Measurements from ENCODE around the gene TMBIM4.

Gene TMBIM4

GRCh38 chr12:66111605-66112004, 58.2 kb downstream of the TMBIM4 start:
- DNase-seq (ENCODE audit: insufficient read length, low spot score): no peak
- FAIRE-seq: no peak
- TF ChIP-seq POLR2A (IDR thresholded peaks at IDR 0.05; ENCODE audit: low read depth, low read length): no peak

- no peak for FAIRE-seq
- DNase-seq (ENCODE audit: insufficient read length, low spot score): no peak
- no peak for TF ChIP-seq POLR2A (IDR thresholded peaks at IDR 0.05; ENCODE audit: low read depth, low read length)
Measured at GRCh38 chr12:66109056-66109455, 60.7 kb downstream of the TMBIM4 start.

DNA sequence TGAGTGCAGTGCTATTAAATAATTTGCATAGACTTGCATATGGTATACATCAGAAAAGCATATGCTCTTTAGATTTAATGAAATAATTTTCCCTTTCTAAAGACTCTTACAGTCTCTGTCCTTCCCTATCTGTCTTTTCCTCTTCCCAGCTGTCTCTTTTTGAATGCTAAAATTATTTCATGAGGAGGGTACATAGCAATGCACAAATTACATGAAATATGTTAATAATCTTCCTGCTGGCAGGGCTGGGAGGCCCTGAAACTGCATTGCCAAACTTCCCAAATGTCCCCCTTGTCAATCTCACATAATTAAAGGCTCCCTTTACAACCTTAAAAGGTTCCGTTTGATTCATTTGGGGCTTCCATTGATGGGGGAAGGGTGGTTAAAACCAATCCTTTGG, 61.4 kb downstream of the TMBIM4 start:
- TF ChIP-seq POLR2A (IDR thresholded peaks at IDR 0.05; ENCODE audit: low read depth, low read length): no peak
- no peak for DNase-seq (ENCODE audit: insufficient read length, low spot score)
- no peak for FAIRE-seq

GRCh38 chr12:66107451-66107915, 62.3 kb downstream of the TMBIM4 start:
- peak; percentile 96 for FAIRE-seq
- peak; percentile 42 for DNase-seq (ENCODE audit: insufficient read length, low spot score)
- no peak for TF ChIP-seq POLR2A (IDR thresholded peaks at IDR 0.05; ENCODE audit: low read depth, low read length)

- DNase-seq (ENCODE audit: insufficient read length, low spot score) (no peak), FAIRE-seq (no peak)
- no peak for TF ChIP-seq POLR2A (IDR thresholded peaks at IDR 0.05; ENCODE audit: low read depth, low read length)
Measured at GRCh38 chr12:66103016-66103913, 66.5 kb downstream of the TMBIM4 start.

DNA sequence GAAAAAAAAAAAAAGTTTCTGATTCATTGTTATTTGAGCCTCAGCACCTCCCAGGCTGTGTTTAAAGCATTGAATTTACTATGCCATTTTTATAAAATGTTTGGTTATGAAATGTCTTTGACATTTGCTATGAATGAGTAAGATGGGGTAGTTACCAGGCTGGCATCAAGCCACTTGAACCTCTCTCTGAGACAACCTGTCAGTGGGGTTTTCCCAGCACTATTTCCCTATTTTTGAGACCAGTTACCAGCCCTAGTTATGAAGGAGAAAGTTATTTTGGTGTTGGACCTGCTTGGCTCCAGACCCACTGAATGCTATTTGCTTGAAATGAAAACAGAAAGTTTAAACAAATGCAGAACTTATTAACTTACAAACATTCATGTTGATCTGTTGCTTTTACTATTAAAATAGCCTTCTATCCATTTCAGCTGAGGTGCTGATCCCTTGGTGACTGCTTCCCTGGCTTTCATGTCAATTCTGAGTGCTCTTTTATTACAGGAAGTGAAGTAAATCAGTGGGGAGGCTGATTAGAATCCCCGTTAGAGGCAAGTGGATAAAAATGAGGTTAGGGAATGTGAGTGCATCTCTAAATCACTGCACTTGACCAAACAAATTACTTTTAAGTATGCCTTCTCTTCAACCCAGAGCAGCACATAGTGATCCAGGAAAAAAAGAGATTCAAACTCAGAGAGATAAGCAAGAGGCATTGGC, 77.1 kb downstream of the TMBIM4 start:
- no peak for DNase-seq (ENCODE audit: insufficient read length, low spot score)
- peak; percentile 78 for FAIRE-seq
- TF ChIP-seq POLR2A (IDR thresholded peaks at IDR 0.05; ENCODE audit: low read depth, low read length): no peak

DNA sequence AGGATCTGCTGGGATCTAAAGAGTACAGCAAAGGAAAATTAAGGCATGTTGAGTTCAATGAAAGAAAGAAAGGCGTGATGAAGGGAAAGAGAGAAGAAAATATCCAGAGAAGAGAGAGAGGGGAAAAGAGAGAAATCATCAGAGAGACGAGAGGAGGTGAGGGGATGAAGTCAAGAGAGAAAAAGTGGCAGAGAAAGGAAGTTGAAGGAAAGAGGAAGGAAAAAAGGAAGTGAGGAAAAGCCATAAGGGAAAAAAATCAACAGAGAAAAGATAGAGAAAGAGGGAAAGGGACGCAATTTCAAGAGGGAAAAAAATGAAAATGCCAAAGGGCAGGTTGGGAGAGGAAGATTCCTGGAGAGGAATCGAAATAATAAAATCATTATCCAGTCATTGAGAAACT, 79.6 kb downstream of the TMBIM4 start:
- TF ChIP-seq POLR2A (IDR thresholded peaks at IDR 0.05; ENCODE audit: low read depth, low read length): no peak
- no peak for DNase-seq (ENCODE audit: insufficient read length, low spot score)
- no peak for FAIRE-seq

DNA sequence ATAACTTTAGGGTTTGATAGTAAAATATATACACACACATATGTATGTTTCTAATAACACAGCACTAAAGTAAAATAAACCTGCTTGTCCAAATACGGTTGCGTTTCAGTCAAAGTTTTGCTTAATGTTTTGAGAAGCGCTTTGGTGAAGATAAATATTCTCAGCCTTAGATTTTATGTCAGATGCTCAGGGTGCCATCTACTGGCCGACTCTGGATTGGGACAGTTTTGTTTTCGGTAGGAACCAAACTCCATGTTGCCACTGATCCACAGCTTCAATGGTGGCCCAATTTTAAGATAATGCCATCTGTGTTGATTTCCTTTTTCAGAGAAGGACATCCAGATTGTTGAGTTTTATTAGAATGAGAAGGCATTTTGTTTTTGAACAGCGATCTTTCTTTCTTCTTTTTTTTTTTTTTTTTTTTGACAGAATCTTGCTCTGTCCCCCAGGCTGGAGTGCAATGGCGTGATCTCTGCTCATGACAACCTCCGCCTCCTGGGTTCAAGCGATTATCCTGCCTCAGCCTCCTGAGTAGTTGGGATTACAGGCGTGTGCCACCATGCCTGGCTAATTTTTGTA, 82.3 kb downstream of the TMBIM4 start:
- DNase-seq (ENCODE audit: insufficient read length, low spot score): peak; percentile 19
- FAIRE-seq: peak; percentile 94
- no peak for TF ChIP-seq POLR2A (IDR thresholded peaks at IDR 0.05; ENCODE audit: low read depth, low read length)

DNA sequence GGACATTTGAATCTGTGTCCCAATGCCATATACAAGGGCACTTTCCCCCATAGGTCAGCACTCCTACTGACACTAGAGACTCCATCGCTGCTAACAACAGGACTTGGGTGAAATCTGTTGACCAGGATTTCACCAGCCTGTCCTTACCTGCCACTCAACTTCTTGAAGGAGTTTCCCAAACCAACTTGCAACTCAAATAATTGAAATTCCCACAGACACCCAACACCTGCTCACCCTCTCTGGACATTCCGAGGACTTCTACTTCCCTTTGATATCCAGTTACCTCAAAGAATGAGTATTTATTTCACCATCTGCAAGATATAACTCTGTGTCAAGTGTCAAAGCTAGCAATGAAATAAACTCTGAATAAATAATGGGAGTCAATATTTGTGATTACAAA, 83.8 kb downstream of the TMBIM4 start:
- DNase-seq (ENCODE audit: insufficient read length, low spot score): no peak
- TF ChIP-seq POLR2A (IDR thresholded peaks at IDR 0.05; ENCODE audit: low read depth, low read length): no peak
- FAIRE-seq: no peak
